ENCODE data around the gene RNF38.

GRCh38 chr9:36293171-36293570, 106.9 kb downstream of the RNF38 start:
- TF ChIP-seq EZH2phosphoT487 (IDR thresholded peaks at IDR 0.05; ENCODE audit: low read depth, severe bottlenecking, unreplicated experiment), result no peak
- TF ChIP-seq EZH2 (IDR thresholded peaks at IDR 0.05; ENCODE audit: borderline replicate concordance), result no peak
- no peak for TF ChIP-seq CTCF (IDR thresholded peaks at IDR 0.05; ENCODE audit: poor library complexity)

Data from hepatocyte (in vitro differentiated cells).